HG03159 (cell line): Measurements from ENCODE around the gene LYST.
"Not testable (repeated sequence)": the region's sequence is repeated elsewhere in the genome, so short reads cannot be mapped to it uniquely, and the experiment has no call there.

Source experiments
- ATAC-seq: cut with Tn5 transposase; IDR thresholded peaks from one replicate; pipeline ENCODE4 v1.9.1; 2021; ENCODE audit warnings: mild to moderate bottlenecking, moderate library complexity; ENCODE audit not compliant: unreplicated experiment

Gene LYST

GRCh38 chr1:235766794-235767285 lies 99.9 kb downstream of the LYST start:
- ATAC-seq: no peak

GRCh38 chr1:235763962-235764361 lies 102.7 kb downstream of the LYST start:
- no peak for ATAC-seq

GRCh38 chr1:235759336-235759735 lies 107.4 kb downstream of the LYST start:
- ATAC-seq: no peak

GRCh38 chr1:235758931-235759330 lies 107.8 kb downstream of the LYST start:
- no peak for ATAC-seq

- ATAC-seq: no peak
Observed at GRCh38 chr1:235757587-235758096, 109.1 kb downstream of the LYST start.

- ATAC-seq: not testable (repeated sequence)
Observed at GRCh38 chr1:235754186-235754585, 112.5 kb downstream of the LYST start.

GRCh38 chr1:235749755-235750300 lies 116.9 kb downstream of the LYST start:
- ATAC-seq: no peak

- ATAC-seq: no peak
Observed at GRCh38 chr1:235748747-235749146, 118.0 kb downstream of the LYST start.

GRCh38 chr1:235746245-235746644 lies 120.5 kb downstream of the LYST start:
- ATAC-seq: no peak

GRCh38 chr1:235745503-235746136 lies 121.1 kb downstream of the LYST start:
- no peak for ATAC-seq

- ATAC-seq: no peak
Observed at GRCh38 chr1:235742914-235743599, 123.6 kb downstream of the LYST start.

GRCh38 chr1:235741294-235741693 lies 125.4 kb downstream of the LYST start:
- ATAC-seq: no peak

GRCh38 chr1:235739631-235740030 lies 127.1 kb downstream of the LYST start:
- no peak for ATAC-seq

- ATAC-seq: no peak
Observed at GRCh38 chr1:235739124-235739523, 127.6 kb downstream of the LYST start.

- no peak for ATAC-seq
Observed at GRCh38 chr1:235737751-235738150, 129.0 kb downstream of the LYST start.

- no peak for ATAC-seq
Observed at GRCh38 chr1:235736263-235736662, 130.4 kb downstream of the LYST start.

GRCh38 chr1:235735621-235736020 lies 131.1 kb downstream of the LYST start:
- no peak for ATAC-seq

- no peak for ATAC-seq
Observed at GRCh38 chr1:235734335-235734734, 132.4 kb downstream of the LYST start.

GRCh38 chr1:235730007-235730406 lies 136.7 kb downstream of the LYST start:
- no peak for ATAC-seq

GRCh38 chr1:235726557-235726956 lies 140.1 kb downstream of the LYST start:
- ATAC-seq: no peak

- no peak for ATAC-seq
Observed at GRCh38 chr1:235725434-235725833, 141.3 kb downstream of the LYST start.

GRCh38 chr1:235724730-235725129 lies 142.0 kb downstream of the LYST start:
- ATAC-seq: no peak
